Type B pancreatic cell (in vitro differentiated cells): ENCODE measurements around the gene XIRP2. TPM values are rescaled to one million over a fixed set of nuclear protein-coding genes. Genes with fewer than 3 reads are reported as not detected.

Source experiments
- DNase-seq: peaks from one replicate; pipeline ENCODE4 v3.0.0; 2021; ENCODE audit warnings: mixed read lengths; ENCODE audit not compliant: unreplicated experiment; ENCODE audit errors: extremely low spot score
- H3K27ac Mint-ChIP-seq: 2 replicates; pipeline ENCODE4 v1.8.0; 2021; ENCODE audit warnings: mild to moderate bottlenecking, mixed read lengths
- H3K27me3 Mint-ChIP-seq: 2 replicates; pipeline ENCODE4 v1.8.0; 2021; ENCODE audit warnings: mixed read lengths
- H3K36me3 Mint-ChIP-seq: 2 replicates; pipeline ENCODE4 v1.8.0; 2021; ENCODE audit warnings: mixed read lengths
- H3K4me1 Mint-ChIP-seq: one replicate; pipeline ENCODE4 v1.8.0; 2021; ENCODE audit warnings: mixed read lengths; ENCODE audit not compliant: unreplicated experiment
- H3K4me3 Mint-ChIP-seq: 2 replicates; pipeline ENCODE4 v1.8.0; 2021; ENCODE audit warnings: mild to moderate bottlenecking, mixed read lengths
- H3K9me3 Mint-ChIP-seq: 2 replicates; pipeline ENCODE4 v1.8.0; 2021; ENCODE audit warnings: mixed read lengths
- CTCF ChIP-seq: fragments of 200-600 bp; sonication (generic); conservative IDR thresholded peaks from 2 replicates; pipeline ENCODE4 v1.5.0; 2021; ENCODE audit warnings: antibody characterized with exemption, mild to moderate bottlenecking
- total RNA-seq: library from RNA; stranded (reverse); gene quantifications from 2 replicates; pipeline ENCODE4 v1.2.1, GENCODE V29; 2021; ENCODE audit warnings: low replicate concordance

Gene XIRP2
- total RNA-seq, 1 donor from 2014 or later: 0.19 TPM

- Mint-ChIP-seq H3K27me3 (no peaks in the 10 kb centered on the region), H3K36me3 (no peaks in the 10 kb centered on the region), H3K27ac (no peak overlapping the region), H3K4me1 (no peaks in the 10 kb centered on the region), H3K4me3 (no peak overlapping the region), H3K9me3 (no peaks in the 10 kb centered on the region)
- DNase-seq: no peak
- no peak for TF ChIP-seq CTCF
These were observed 160.5 kb downstream of the XIRP2 start for GRCh38 chr2:167048829-167049228.

GRCh38 chr2:167049659-167050058, 161.4 kb downstream of the XIRP2 start:
- Mint-ChIP-seq H3K9me3 (no peaks in the 10 kb centered on the region), H3K4me3 (no peak overlapping the region), H3K27me3 (no peaks in the 10 kb centered on the region), H3K27ac (no peak overlapping the region), H3K36me3 (no peaks in the 10 kb centered on the region), H3K4me1 (no peaks in the 10 kb centered on the region)
- DNase-seq: no peak
- TF ChIP-seq CTCF: no peak

- Mint-ChIP-seq H3K27me3 (no peaks in the 10 kb centered on the region), H3K27ac (no peak overlapping the region), H3K4me3 (no peak overlapping the region), H3K36me3 (no peaks in the 10 kb centered on the region), H3K4me1 (no peaks in the 10 kb centered on the region), H3K9me3 (no peaks in the 10 kb centered on the region)
- no peak for TF ChIP-seq CTCF
- DNase-seq: no peak
These were observed 164.5 kb downstream of the XIRP2 start for GRCh38 chr2:167052825-167053224.

- no peaks in the 10 kb centered on the region for H3K27me3 Mint-ChIP-seq
These were observed 166.6 kb downstream of the XIRP2 start for GRCh38 chr2:167054881-167055280.

GRCh38 chr2:167057446-167057845, 169.2 kb downstream of the XIRP2 start:
- no peaks in the 10 kb centered on the region for H3K36me3 Mint-ChIP-seq
- no peaks in the 10 kb centered on the region for H3K4me1 Mint-ChIP-seq
- no peak overlapping the region for H3K4me3 Mint-ChIP-seq
- DNase-seq: no peak
- no peak for TF ChIP-seq CTCF
- no peak overlapping the region for H3K27ac Mint-ChIP-seq
- no peaks in the 10 kb centered on the region for H3K9me3 Mint-ChIP-seq
- H3K27me3 Mint-ChIP-seq: no peaks in the 10 kb centered on the region

More at GRCh38 chr2:167054881-167055280, 166.6 kb downstream of the XIRP2 start:
- Mint-ChIP-seq H3K36me3 (no peaks in the 10 kb centered on the region), H3K27ac (no peak overlapping the region), H3K4me3 (no peak overlapping the region), H3K9me3 (no peaks in the 10 kb centered on the region), H3K4me1 (no peaks in the 10 kb centered on the region)
- no peak for TF ChIP-seq CTCF
- DNase-seq: no peak

GRCh38 chr2:167059173-167059572, 170.9 kb downstream of the XIRP2 start:
- Mint-ChIP-seq H3K36me3 (no peaks in the 10 kb centered on the region), H3K4me1 (no peaks in the 10 kb centered on the region), H3K27me3 (no peaks in the 10 kb centered on the region), H3K27ac (no peak overlapping the region), H3K4me3 (no peak overlapping the region), H3K9me3 (no peaks in the 10 kb centered on the region)
- no peak for DNase-seq
- TF ChIP-seq CTCF: no peak
